HepG2 (cell line): ENCODE measurements around the gene TJP3. TPM values are rescaled to one million over a fixed set of nuclear protein-coding genes. Genes with fewer than 3 reads are reported as not detected.

Experiments used
- ATAC-seq: fragments of 200-7000 bp; cut with Tn5 transposase; 3 replicates; pipeline ENCODE4 v1.9.1; 2020; ENCODE audit warnings: mild to moderate bottlenecking, moderate library complexity
- BruUV-seq: library from RNA; stranded (reverse); fragments of 400-500 nt; replicated peaks from 2 replicates; lab custom pipeline; 2021; lab: Mats Ljungman, UMichigan
- CTCF ChIA-PET: fragments of 300-600 bp; formaldehyde crosslinking; extraction: SDS; loops from one replicate; lab custom pipeline; 2021; ENCODE audit warnings: low total read pairs, inconsistent platforms, low intra/inter-chr PET ratio; lab: Yijun Ruan, JAX
- POLR2A ChIA-PET: fragments of 350-600 bp; sonication (Branson Sonifier 250); formaldehyde crosslinking; loops from one replicate; lab custom pipeline; 2020; ENCODE audit warnings: antibody characterized with exemption, inconsistent platforms; lab: Yijun Ruan, JAX
- DNase-seq: peaks from one replicate; pipeline ENCODE4 v3.0.0-alpha.2; 2015; ENCODE audit warnings: low spot score
- FAIRE-seq: peaks from 3 replicates; lab custom pipeline; 2011; peaks lifted over from hg19 to GRCh38; lab: Jason Lieb, UNC
- H2AFZ ChIP-seq: one replicate; pipeline ENCODE4 v1.6.1; 2011; ENCODE audit warnings: low read length, inconsistent platforms
- H3K27ac ChIP-seq: fragments of 300-600 bp; 3 replicates; pipeline ENCODE4 v1.8.0; 2011; ENCODE audit warnings: mixed run types, mild to moderate bottlenecking, mixed read lengths, low read length, inconsistent platforms; ENCODE audit not compliant: insufficient read depth; ENCODE audit errors: extremely low read length
- H3K27me3 ChIP-seq, 2 experiments: fragments of 200-600 bp in 1 of 2; 2 replicates in 1 of 2; 3 replicates in 1 of 2; pipeline versions ENCODE4 v1.6.0 to v1.8.0; 2011; ENCODE audit warnings: low read length in 2 of 2, mild to moderate bottlenecking in 2 of 2, moderate library complexity in 2 of 2, inconsistent platforms in 1 of 2; ENCODE audit not compliant: insufficient read depth in 2 of 2, control insufficient read depth in 1 of 2
- H3K36me3 ChIP-seq, 2 experiments: fragments of 200-600 bp in 1 of 2; replicated peaks in 1 of 2; 2 replicates in 1 of 2; 3 replicates in 1 of 2; pipeline versions ENCODE4 v1.5.1 to v1.8.0; 2011; ENCODE audit warnings: low read length in 2 of 2, inconsistent platforms in 1 of 2; ENCODE audit not compliant: insufficient read depth in 2 of 2, control insufficient read depth in 1 of 2
- H3K4me1 ChIP-seq: 2 replicates; pipeline ENCODE4 v1.5.1; 2012; ENCODE audit warnings: low read length, inconsistent platforms; ENCODE audit not compliant: insufficient read depth
- H3K4me2 ChIP-seq: 2 replicates; pipeline ENCODE4 v1.6.0; 2011; ENCODE audit warnings: low read depth, low read length, inconsistent platforms
- H3K4me3 ChIP-seq, 3 experiments: fragments of 200-600 bp in 1 of 3; sonication (generic), shearing (Covaris generic) in 1 of 3; replicated peaks in 1 of 3; 2 replicates each; pipeline ENCODE4 v1.5.1; 2011 to 2016; ENCODE audit warnings: low read length in 3 of 3, inconsistent platforms in 2 of 3, low read depth in 2 of 3, mild to moderate bottlenecking in 2 of 3, control low read depth in 1 of 3, mixed read lengths in 1 of 3; ENCODE audit not compliant: insufficient read depth in 1 of 3
- H3K79me2 ChIP-seq: one replicate; pipeline ENCODE4 v1.6.1; 2011; ENCODE audit warnings: low read length, inconsistent platforms; ENCODE audit not compliant: insufficient read depth
- H3K9ac ChIP-seq: 2 replicates; pipeline ENCODE4 v1.6.0; 2011; ENCODE audit warnings: mild to moderate bottlenecking, low read depth, low read length, inconsistent platforms; ENCODE audit not compliant: insufficient read depth
- H3K9me3 ChIP-seq: 2 replicates; pipeline ENCODE4 v1.5.1; 2012; ENCODE audit warnings: mild to moderate bottlenecking, low read length
- H4K20me1 ChIP-seq: 2 replicates; pipeline ENCODE4 v1.6.0; 2011; ENCODE audit warnings: inconsistent platforms, mild to moderate bottlenecking, low read length, moderate library complexity; ENCODE audit not compliant: insufficient read depth
- CREB3 ChIP-seq: sonication (generic); formaldehyde crosslinking; IDR thresholded peaks from 2 replicates; pipeline ENCODE4 v1.5.0; 2020; ENCODE audit warnings: missing genetic modification reagents
- HDAC2 ChIP-seq: sonication (generic); formaldehyde crosslinking; IDR thresholded peaks from 2 replicates; pipeline ENCODE4 v1.4.0; 2020; ENCODE audit warnings: missing genetic modification reagents
- HMG20A ChIP-seq: IDR thresholded peaks from 2 replicates; pipeline ENCODE4 v1.6.1; 2016; ENCODE audit warnings: borderline replicate concordance
- HNF4A ChIP-seq: sonication (generic); formaldehyde crosslinking; IDR thresholded peaks from 2 replicates; pipeline ENCODE4 v1.4.0; 2020; ENCODE audit warnings: missing genetic modification reagents
- ISL2 ChIP-seq: sonication (generic); formaldehyde crosslinking; IDR thresholded peaks from 2 replicates; pipeline ENCODE4 v1.5.0; 2020; ENCODE audit warnings: missing genetic modification reagents
- MXI1 ChIP-seq: IDR thresholded peaks from 3 replicates; pipeline ENCODE4 v1.6.1; 2012; ENCODE audit warnings: low read depth, low read length, inconsistent platforms, borderline replicate concordance
- NFE2L1 ChIP-seq: sonication (generic); formaldehyde crosslinking; IDR thresholded peaks from 2 replicates; pipeline ENCODE4 v1.4.0; 2020; ENCODE audit warnings: missing genetic modification reagents, mild to moderate bottlenecking, borderline replicate concordance
- PAF1 ChIP-seq: IDR thresholded peaks from 2 replicates; pipeline ENCODE4 v1.6.1; 2016; ENCODE audit warnings: missing genetic modification reagents, missing compliant biosample characterization
- PCBP1 ChIP-seq: fragments of 200-400 bp; formaldehyde crosslinking; IDR thresholded peaks from 2 replicates; pipeline ENCODE4 v1.6.1; 2017; ENCODE audit warnings: mild to moderate bottlenecking, low read depth, low read length, borderline replicate concordance
- TFAP4 ChIP-seq: sonication (generic); IDR thresholded peaks from 2 replicates; pipeline ENCODE4 v1.6.1; 2016; ENCODE audit warnings: low read depth, borderline replicate concordance
- ZNF333 ChIP-seq: sonication (generic); formaldehyde crosslinking; IDR thresholded peaks from 2 replicates; pipeline ENCODE4 v1.4.0; 2020; ENCODE audit warnings: mild to moderate bottlenecking, missing genetic modification reagents, borderline replicate concordance
- ZNF430 ChIP-seq: sonication (generic); formaldehyde crosslinking; IDR thresholded peaks from 2 replicates; pipeline ENCODE4 v1.9.0; 2021; ENCODE audit warnings: mild to moderate bottlenecking, missing genetic modification reagents
- ZNF550 ChIP-seq: sonication (generic); formaldehyde crosslinking; IDR thresholded peaks from 2 replicates; pipeline ENCODE4 v1.4.0; 2020; ENCODE audit warnings: mild to moderate bottlenecking, missing genetic modification reagents, borderline replicate concordance
- ZNF768 ChIP-seq: sonication (generic); formaldehyde crosslinking; IDR thresholded peaks from 2 replicates; pipeline ENCODE4 v1.4.0; 2020; ENCODE audit warnings: missing genetic modification reagents
- ZSCAN21 ChIP-seq: sonication (generic); formaldehyde crosslinking; IDR thresholded peaks from 2 replicates; pipeline ENCODE4 v1.8.0; 2022; ENCODE audit warnings: mild to moderate bottlenecking, missing genetic modification reagents, moderate library complexity, borderline replicate concordance
- WGBS: methylation state at CpG from one replicate; pipeline ENCODE4 v1.1.6; 2017; ENCODE audit warnings: low lambda C conversion rate; 5-methylcytosine and 5-hydroxymethylcytosine counted together
- in situ Hi-C: cut with HindIII; loops from 2 replicates; pipeline ENCODE4 v1.10.0; 2017; ENCODE audit warnings: low pct_unique_long_range_greater_than_20kb; ENCODE audit not compliant: extremely low pct_ligation_motif_present
- intact Hi-C: fragments of 100-400 bp; cut with micrococcal nuclease; formaldehyde crosslinking; loops from one replicate; pipeline ENCODE4 v1.10.0; 2022; ENCODE audit not compliant: unreplicated experiment
- polyA plus RNA-seq, 8 experiments: library from polyadenylated mRNA; depleted of rRNA in 3 of 8; stranded (reverse) in 7 of 8; unstranded in 1 of 8; fragments of >200 nt; fragmentation: Illumina TruSeq in 4 of 8; extraction: Trizol in 4 of 8; gene quantifications; 2 replicates each; pipeline versions ENCODE4 v1.2.1 to v1.2.3, GENCODE V29; 2011 to 2016; ENCODE audit warnings: low read depth in 4 of 8, missing spikeins in 1 of 8, mixed read lengths in 1 of 8; ENCODE audit not compliant: insufficient read depth in 1 of 8
- total RNA-seq, 5 experiments: library from RNA; depleted of rRNA; stranded (reverse); fragments of >200 nt; fragmentation: Illumina TruSeq; extraction: Trizol; gene quantifications; 2 replicates each; pipeline ENCODE4 v1.2.3, GENCODE V29; 2016; ENCODE audit warnings: low read depth in 1 of 5

The TJP3 gene
- total and polyA plus RNA-seq, 2 of the 13 experiments (the other 11 are each of a cell fraction or from before 2014, with no cell fraction given): 2.3 to 21.5 TPM

- Histone ChIP-seq H3K27ac (peak overlapping the region; percentile 85), H3K4me3 (peak overlapping the region in 2 of 3 experiments; percentile 61 to 77; a peak in 2 of 6 replicates), H3K9ac (peak overlapping the region; percentile 72; the same call in 1 of the 2 replicates), H3K36me3 (no peaks in the 10 kb centered on the region), H2AFZ (no peak overlapping the region), H4K20me1 (no peaks in the 10 kb centered on the region), H3K79me2 (no peaks in the 10 kb centered on the region), H3K4me2 (peak overlapping the region; percentile 98), H3K4me1 (peaks cover 55% of the 10 kb centered on the region), H3K9me3 (no peaks in the 10 kb centered on the region), H3K27me3 (no peaks in the 10 kb centered on the region)
- intact Hi-C loops (loop anchor here (10.0 kb wide), 1 partner anchor 57 kb away; the partner anchor contains the start of genes APBA3 and MRPL54), in situ Hi-C loops (loop anchor here (5.0 kb wide), 1 partner anchor 46 kb away; no protein-coding TSS in a partner anchor)
- DNase-seq (no peak), ATAC-seq (no peak; the same call in 2 of the 3 replicates), FAIRE-seq (no peak)
- TF ChIP-seq ZSCAN21 (CRISPR knock-in tag) (no peak), MXI1 (no peak), ZNF333 (no peak), ZNF768 (CRISPR knock-in tag) (peak; percentile 60; the same call in 1 of the 2 replicates), ISL2 (no peak), PCBP1 (0 out of 2 replicates have a peak, but pooled peaks have one; percentile 26), ZNF430 (CRISPR knock-in tag) (no peak; the same call in 1 of the 2 replicates), CREB3 (CRISPR knock-in tag) (no peak), HNF4A (no peak), HDAC2 (CRISPR knock-in tag) (no peak), TFAP4 (no peak), NFE2L1 (CRISPR knock-in tag) (0 out of 2 replicates have a peak, but pooled peaks have one; percentile 54), ZNF550 (CRISPR knock-in tag) (0 out of 2 replicates have a peak, but pooled peaks have one; percentile 31), PAF1 (CRISPR knock-in tag) (no peak), HMG20A (CRISPR knock-in tag) (no peak)
- 58% methylated on average over 5 of the region's 12 CpGs for WGBS
- ChIA-PET CTCF (no interaction called here), POLR2A (interaction anchor here (1.1 to 1.7 kb wide), 4 partner anchors 11 to 55 kb away, joined by 3 to 12 read pairs (median 5); partner anchors contain the start of gene MRPL54)
- BruUV-seq: no TSS peak
Observed at GRCh38 chr19:3707868-3708206, 347 bp upstream of the TJP3 start.
